ENCODE measurements around the gene DONSON.
A peak's percentile ranks its signal among the peaks of the same experiment; 100 is the strongest.
"Not testable (repeated sequence)": the region's sequence is repeated elsewhere in the genome, so short reads cannot be mapped to it uniquely, and the experiment has no call there.

The DONSON gene

GRCh38 chr21:33588485-33589335 lies at the start of gene DONSON:
Gene DONSON (minus strand): TSS chr21:33588684. CDS start chr21:33588641, 43 bp downstream.
- peak within 1 kb of the TSS; percentile 60 for H3K4me3 ChIP-seq (ENCODE audit: low read length)
- peak within 1 kb of the TSS; percentile 95 for H2AFZ ChIP-seq (ENCODE audit: low read depth, low read length)
- no peaks in the 10 kb centered on the region for H3K27me3 ChIP-seq (ENCODE audit: insufficient read depth, low read length)
- peaks cover 28% of the 10 kb centered on the region for H3K36me3 ChIP-seq (ENCODE audit: insufficient read depth, low read length)
- H3K4me1 ChIP-seq (ENCODE audit: insufficient read depth, low read length), result peaks cover 11% of the 10 kb centered on the region
- H3K9me3 ChIP-seq (ENCODE audit: low read length), result no peaks in the 10 kb centered on the region

- Histone ChIP-seq H3K4me1 (ENCODE audit: insufficient read depth, low read length) (no peaks in the 10 kb centered on the region), H3K4me3 (ENCODE audit: low read length) (no peak overlapping the region), H3K36me3 (ENCODE audit: insufficient read depth, low read length) (peaks cover 52% of the 10 kb centered on the region), H3K27me3 (ENCODE audit: insufficient read depth, low read length) (no peaks in the 10 kb centered on the region), H2AFZ (ENCODE audit: low read depth, low read length) (no peak overlapping the region), H3K9me3 (ENCODE audit: low read length) (peaks cover 4% of the 10 kb centered on the region)
These were observed 45.8 kb upstream of the DONSON start for GRCh38 chr21:33634254-33634653.

GRCh38 chr21:33626151-33626550 lies 37.7 kb upstream of the DONSON start:
- H2AFZ ChIP-seq (ENCODE audit: low read depth, low read length); H3K4me1 ChIP-seq (ENCODE audit: insufficient read depth, low read length); H3K4me3 ChIP-seq (ENCODE audit: low read length); H3K27me3 ChIP-seq (ENCODE audit: insufficient read depth, low read length); H3K9me3 ChIP-seq (ENCODE audit: low read length): not testable (repeated sequence)
- H3K36me3 ChIP-seq (ENCODE audit: insufficient read depth, low read length), result peaks cover 49% of the 10 kb centered on the region

GRCh38 chr21:33622253-33622652 lies 33.8 kb upstream of the DONSON start:
- peaks cover 45% of the 10 kb centered on the region for H3K36me3 ChIP-seq (ENCODE audit: insufficient read depth, low read length)

GRCh38 chr21:33619726-33620125 lies 31.2 kb upstream of the DONSON start:
- H3K36me3 ChIP-seq (ENCODE audit: insufficient read depth, low read length), result peaks cover 55% of the 10 kb centered on the region
- peaks cover 7% of the 10 kb centered on the region for H3K4me1 ChIP-seq (ENCODE audit: insufficient read depth, low read length)
- no peaks in the 10 kb centered on the region for H3K27me3 ChIP-seq (ENCODE audit: insufficient read depth, low read length)
- H3K9me3 ChIP-seq (ENCODE audit: low read length), result no peaks in the 10 kb centered on the region
- no peak overlapping the region for H2AFZ ChIP-seq (ENCODE audit: low read depth, low read length)
- no peak overlapping the region for H3K4me3 ChIP-seq (ENCODE audit: low read length)

More at GRCh38 chr21:33622253-33622652, 33.8 kb upstream of the DONSON start:
- H3K4me3 ChIP-seq (ENCODE audit: low read length), result no peak overlapping the region
- no peaks in the 10 kb centered on the region for H3K9me3 ChIP-seq (ENCODE audit: low read length)
- H3K4me1 ChIP-seq (ENCODE audit: insufficient read depth, low read length), result peaks cover 7% of the 10 kb centered on the region
- H2AFZ ChIP-seq (ENCODE audit: low read depth, low read length), result no peak overlapping the region
- H3K27me3 ChIP-seq (ENCODE audit: insufficient read depth, low read length), result no peaks in the 10 kb centered on the region

GRCh38 chr21:33618407-33618806 lies 29.9 kb upstream of the DONSON start:
- Histone ChIP-seq H3K36me3 (ENCODE audit: insufficient read depth, low read length) (peaks cover 51% of the 10 kb centered on the region), H3K27me3 (ENCODE audit: insufficient read depth, low read length) (no peaks in the 10 kb centered on the region), H2AFZ (ENCODE audit: low read depth, low read length) (no peak overlapping the region), H3K4me3 (ENCODE audit: low read length) (no peak overlapping the region), H3K9me3 (ENCODE audit: low read length) (no peaks in the 10 kb centered on the region), H3K4me1 (ENCODE audit: insufficient read depth, low read length) (peaks cover 7% of the 10 kb centered on the region)

GRCh38 chr21:33617565-33617964 lies 29.1 kb upstream of the DONSON start:
- H3K4me3 ChIP-seq (ENCODE audit: low read length); H2AFZ ChIP-seq (ENCODE audit: low read depth, low read length); H3K9me3 ChIP-seq (ENCODE audit: low read length); H3K4me1 ChIP-seq (ENCODE audit: insufficient read depth, low read length); H3K27me3 ChIP-seq (ENCODE audit: insufficient read depth, low read length): not testable (repeated sequence)
- peaks cover 55% of the 10 kb centered on the region for H3K36me3 ChIP-seq (ENCODE audit: insufficient read depth, low read length)

GRCh38 chr21:33611006-33611744 lies 22.7 kb upstream of the DONSON start:
- no peaks in the 10 kb centered on the region for H3K4me1 ChIP-seq (ENCODE audit: insufficient read depth, low read length)
- no peak overlapping the region for H2AFZ ChIP-seq (ENCODE audit: low read depth, low read length)
- no peaks in the 10 kb centered on the region for H3K27me3 ChIP-seq (ENCODE audit: insufficient read depth, low read length)
- H3K4me3 ChIP-seq (ENCODE audit: low read length), result no peak overlapping the region
- H3K9me3 ChIP-seq (ENCODE audit: low read length), result no peaks in the 10 kb centered on the region
- H3K36me3 ChIP-seq (ENCODE audit: insufficient read depth, low read length), result peaks cover 53% of the 10 kb centered on the region

GRCh38 chr21:33608559-33608958 lies 20.1 kb upstream of the DONSON start:
- H2AFZ ChIP-seq (ENCODE audit: low read depth, low read length), result no peak overlapping the region
- no peaks in the 10 kb centered on the region for H3K27me3 ChIP-seq (ENCODE audit: insufficient read depth, low read length)
- H3K9me3 ChIP-seq (ENCODE audit: low read length), result no peaks in the 10 kb centered on the region
- H3K4me3 ChIP-seq (ENCODE audit: low read length), result no peak overlapping the region
- peaks cover 52% of the 10 kb centered on the region for H3K36me3 ChIP-seq (ENCODE audit: insufficient read depth, low read length)
- H3K4me1 ChIP-seq (ENCODE audit: insufficient read depth, low read length), result no peaks in the 10 kb centered on the region

GRCh38 chr21:33598051-33598450 lies 9.6 kb upstream of the DONSON start:
- Histone ChIP-seq H3K27me3 (ENCODE audit: insufficient read depth, low read length) (no peaks in the 10 kb centered on the region), H3K9me3 (ENCODE audit: low read length) (no peaks in the 10 kb centered on the region), H3K4me3 (ENCODE audit: low read length) (no peak overlapping the region), H2AFZ (ENCODE audit: low read depth, low read length) (no peak overlapping the region), H3K4me1 (ENCODE audit: insufficient read depth, low read length) (no peaks in the 10 kb centered on the region), H3K36me3 (ENCODE audit: insufficient read depth, low read length) (peaks cover 68% of the 10 kb centered on the region)

GRCh38 chr21:33587792-33588484 lies 546 bp downstream of the DONSON start:
- no peaks in the 10 kb centered on the region for H3K27me3 ChIP-seq (ENCODE audit: insufficient read depth, low read length)
- no peaks in the 10 kb centered on the region for H3K9me3 ChIP-seq (ENCODE audit: low read length)
- H3K4me3 ChIP-seq (ENCODE audit: low read length), result peak overlapping the region; percentile 60
- H2AFZ ChIP-seq (ENCODE audit: low read depth, low read length), result peak overlapping the region; percentile 95
- H3K4me1 ChIP-seq (ENCODE audit: insufficient read depth, low read length), result peaks cover 11% of the 10 kb centered on the region
- peaks cover 31% of the 10 kb centered on the region for H3K36me3 ChIP-seq (ENCODE audit: insufficient read depth, low read length)

GRCh38 chr21:33586927-33587326 lies 1.6 kb downstream of the DONSON start:
- Histone ChIP-seq H2AFZ (ENCODE audit: low read depth, low read length) (no peak overlapping the region), H3K4me3 (ENCODE audit: low read length) (peak overlapping the region; percentile 60), H3K27me3 (ENCODE audit: insufficient read depth, low read length) (no peaks in the 10 kb centered on the region), H3K36me3 (ENCODE audit: insufficient read depth, low read length) (peaks cover 39% of the 10 kb centered on the region), H3K9me3 (ENCODE audit: low read length) (no peaks in the 10 kb centered on the region), H3K4me1 (ENCODE audit: insufficient read depth, low read length) (peaks cover 11% of the 10 kb centered on the region)

GRCh38 chr21:33584455-33584854 lies 4.0 kb downstream of the DONSON start:
- Histone ChIP-seq H2AFZ (ENCODE audit: low read depth, low read length) (no peak overlapping the region), H3K27me3 (ENCODE audit: insufficient read depth, low read length) (no peaks in the 10 kb centered on the region), H3K4me3 (ENCODE audit: low read length) (no peak overlapping the region), H3K36me3 (ENCODE audit: insufficient read depth, low read length) (peaks cover 49% of the 10 kb centered on the region), H3K4me1 (ENCODE audit: insufficient read depth, low read length) (peaks cover 8% of the 10 kb centered on the region), H3K9me3 (ENCODE audit: low read length) (no peaks in the 10 kb centered on the region)

Measured in neuron (in vitro differentiated cells).